Hepatocyte (in vitro differentiated cells): ENCODE results near the gene MYRIP.

Experiments
- CTCF ChIP-seq: fragments of 200-600 bp; sonication (generic); IDR thresholded peaks from 2 replicates; pipeline ENCODE4 v1.5.1; 2016; ENCODE audit warnings: antibody characterized with exemption, mild to moderate bottlenecking; ENCODE audit not compliant: poor library complexity
- EZH2 ChIP-seq: fragments of 200-600 bp; sonication (generic); IDR thresholded peaks from 2 replicates; pipeline ENCODE4 v1.6.1; 2016; ENCODE audit warnings: antibody characterized with exemption, mild to moderate bottlenecking, borderline replicate concordance

DNA sequence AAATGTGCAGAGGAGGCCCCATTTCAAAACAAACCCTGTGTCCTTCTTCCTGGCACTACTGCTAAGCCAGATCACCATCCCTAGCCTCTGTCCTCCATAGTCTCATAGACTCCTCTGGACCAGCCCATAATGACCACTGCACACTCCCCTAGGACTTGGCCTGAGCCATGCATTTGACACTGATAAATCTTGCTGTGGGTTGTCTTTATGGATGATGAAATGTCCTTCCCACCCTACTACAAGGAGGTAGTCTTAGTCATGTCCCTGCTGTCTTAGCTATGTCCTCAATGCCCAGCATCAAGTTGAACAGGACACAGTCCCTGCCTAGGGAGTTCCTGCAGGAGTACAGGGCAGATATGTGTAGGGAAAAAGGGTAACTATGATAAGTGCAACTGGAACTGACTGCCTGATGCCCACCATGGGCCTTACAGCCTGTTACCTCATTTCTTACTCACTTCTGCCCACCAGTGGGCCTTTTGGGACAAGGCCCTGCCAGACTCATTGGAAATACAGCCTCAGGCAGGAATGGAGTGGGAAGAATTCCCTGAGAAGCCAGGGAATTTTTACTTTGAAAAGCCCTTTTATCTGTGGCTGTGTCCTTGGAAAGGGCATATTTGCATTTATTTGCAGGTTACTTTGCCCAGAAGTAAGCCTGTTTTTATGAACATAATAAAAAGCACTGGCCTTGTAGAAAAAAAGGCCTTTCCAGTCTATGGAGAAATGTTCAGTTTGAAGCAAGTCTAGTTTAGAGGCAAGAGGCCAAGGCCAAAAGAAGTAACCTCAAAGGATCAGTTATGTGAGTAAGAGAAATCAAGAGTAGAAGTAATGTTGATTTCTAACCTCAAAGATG is 300.5 kb downstream of the MYRIP start:
- TF ChIP-seq CTCF (peak; percentile 33), EZH2 (no peak)
